PFSK-1 (cell line): ENCODE data around the gene RPE.

Source experiments
- POLR2AphosphoS5 ChIP-seq: IDR thresholded peaks from 2 replicates; pipeline ENCODE4 v1.6.1; 2012; ENCODE audit warnings: low read depth, mild to moderate bottlenecking, control low read depth, low read length, moderate library complexity
- REST ChIP-seq, 2 experiments: IDR thresholded peaks; 2 replicates each; pipeline versions ENCODE4 v1.6.1 to v1.8.0; 2011 to 2012; ENCODE audit warnings: low read depth in 2 of 2, low read length in 2 of 2, control low read depth in 1 of 2, inconsistent platforms in 1 of 2, mild to moderate bottlenecking in 1 of 2, moderate library complexity in 1 of 2; ENCODE audit not compliant: insufficient read depth in 1 of 2
- TAF1 ChIP-seq: IDR thresholded peaks from 2 replicates; pipeline ENCODE4 v1.6.1; 2012; ENCODE audit warnings: low read length, control low read depth, borderline replicate concordance; ENCODE audit not compliant: insufficient read depth

GRCh38 chr2:209986415-209986814 is 16.0 kb upstream of the RPE start:
- TF ChIP-seq TAF1 (no peak), POLR2AphosphoS5 (no peak), REST (IDR thresholded peaks at IDR 0.05; ENCODE audit: insufficient read depth in 1 of 2, low read depth in 2 of 2, low read length in 2 of 2) (no peak)
